HG03442 (cell line): ENCODE results near the gene TARDBP.
"Not testable (repeated sequence)": the region's sequence is repeated elsewhere in the genome, so short reads cannot be mapped to it uniquely, and the experiment has no call there.

Experiments used
- ATAC-seq: cut with Tn5 transposase; IDR thresholded peaks from one replicate; pipeline ENCODE4 v1.9.1; 2021; ENCODE audit warnings: mild to moderate bottlenecking, moderate library complexity; ENCODE audit not compliant: unreplicated experiment

The TARDBP gene

DNA sequence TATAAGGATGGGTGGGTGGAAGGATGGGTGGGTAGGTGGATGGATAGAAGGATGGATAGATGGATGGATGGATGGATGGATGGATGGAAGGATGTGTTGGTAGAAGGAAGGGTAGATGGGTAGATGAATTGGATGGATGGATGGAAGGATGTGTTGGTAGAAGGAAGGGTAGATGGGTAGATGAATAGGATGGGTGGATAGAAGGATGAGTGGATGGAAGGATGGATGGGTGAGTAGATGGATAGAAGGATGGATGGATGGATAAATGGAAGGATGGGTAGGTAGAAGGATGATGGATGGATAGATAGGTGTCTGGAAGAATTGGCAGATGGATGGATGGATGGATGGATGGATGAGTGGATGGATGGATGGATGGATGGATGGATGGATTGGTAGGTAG, 28.6 kb downstream of the TARDBP start:
- ATAC-seq: no peak

GRCh38 chr1:11042065-11042464, 29.6 kb downstream of the TARDBP start:
- no peak for ATAC-seq

DNA sequence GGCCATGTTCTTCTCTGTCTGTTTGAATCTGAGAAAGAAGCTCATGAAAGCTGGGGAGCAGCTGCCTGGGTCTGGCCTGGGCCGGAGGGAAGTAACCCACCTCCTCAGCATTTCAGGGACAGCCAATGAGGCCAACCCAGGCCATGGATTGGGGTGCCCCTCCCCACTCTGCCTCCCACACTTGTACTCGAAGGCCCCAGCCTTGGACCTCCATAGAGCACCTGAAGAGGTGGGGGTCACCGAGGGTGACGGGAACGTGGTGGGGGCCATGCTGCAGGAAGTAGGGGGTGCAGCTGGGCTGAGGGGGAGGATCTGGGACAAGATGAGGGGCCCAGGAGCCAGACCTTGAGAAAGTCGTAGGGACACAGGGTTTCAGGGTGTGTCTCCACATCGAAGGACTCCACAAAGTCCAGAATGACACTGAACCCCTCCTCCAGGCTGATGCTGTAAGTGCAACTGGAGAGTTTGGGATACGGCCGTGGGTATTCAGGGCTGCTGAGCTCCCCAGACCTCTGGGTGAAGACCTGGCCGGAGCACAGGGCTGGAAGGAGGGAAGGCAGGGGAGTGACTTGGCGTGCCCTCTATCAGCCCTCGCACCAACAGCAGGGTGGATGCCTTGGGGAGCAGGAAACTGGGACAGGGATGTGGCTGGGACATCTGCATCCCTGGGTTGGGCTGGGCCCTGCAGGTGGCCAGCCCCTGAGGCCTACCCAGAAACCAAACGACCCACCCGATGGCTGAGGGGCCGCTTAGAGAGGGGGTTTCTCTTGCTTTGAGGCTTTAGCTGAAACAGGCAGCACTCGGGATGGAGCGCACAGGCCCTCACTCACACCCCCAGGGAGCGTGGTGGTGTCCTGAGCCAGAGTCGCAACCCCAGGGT, 30.8 kb downstream of the TARDBP start:
- ATAC-seq: no peak

- no peak for ATAC-seq
Measured at GRCh38 chr1:11044086-11044848, 31.8 kb downstream of the TARDBP start.

- no peak for ATAC-seq
Measured at GRCh38 chr1:11044849-11045427, 32.5 kb downstream of the TARDBP start.

- no peak for ATAC-seq
Measured at GRCh38 chr1:11045428-11046269, 33.2 kb downstream of the TARDBP start.

DNA sequence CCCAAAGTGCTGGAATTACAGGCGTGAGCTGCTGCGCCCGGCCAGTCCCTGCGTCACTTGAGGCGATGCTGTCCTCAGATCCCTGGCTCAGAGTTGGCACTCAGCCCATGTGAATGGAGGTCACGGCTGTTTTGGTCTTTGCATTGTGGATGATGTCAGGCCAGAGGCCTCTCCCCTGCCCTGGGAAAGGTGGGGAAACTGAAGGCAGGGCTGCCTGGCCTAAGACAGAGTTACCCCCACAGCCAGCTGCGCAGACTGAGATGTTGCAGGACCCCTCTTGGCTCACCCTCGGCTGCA, 33.8 kb downstream of the TARDBP start:
- ATAC-seq: no peak

DNA sequence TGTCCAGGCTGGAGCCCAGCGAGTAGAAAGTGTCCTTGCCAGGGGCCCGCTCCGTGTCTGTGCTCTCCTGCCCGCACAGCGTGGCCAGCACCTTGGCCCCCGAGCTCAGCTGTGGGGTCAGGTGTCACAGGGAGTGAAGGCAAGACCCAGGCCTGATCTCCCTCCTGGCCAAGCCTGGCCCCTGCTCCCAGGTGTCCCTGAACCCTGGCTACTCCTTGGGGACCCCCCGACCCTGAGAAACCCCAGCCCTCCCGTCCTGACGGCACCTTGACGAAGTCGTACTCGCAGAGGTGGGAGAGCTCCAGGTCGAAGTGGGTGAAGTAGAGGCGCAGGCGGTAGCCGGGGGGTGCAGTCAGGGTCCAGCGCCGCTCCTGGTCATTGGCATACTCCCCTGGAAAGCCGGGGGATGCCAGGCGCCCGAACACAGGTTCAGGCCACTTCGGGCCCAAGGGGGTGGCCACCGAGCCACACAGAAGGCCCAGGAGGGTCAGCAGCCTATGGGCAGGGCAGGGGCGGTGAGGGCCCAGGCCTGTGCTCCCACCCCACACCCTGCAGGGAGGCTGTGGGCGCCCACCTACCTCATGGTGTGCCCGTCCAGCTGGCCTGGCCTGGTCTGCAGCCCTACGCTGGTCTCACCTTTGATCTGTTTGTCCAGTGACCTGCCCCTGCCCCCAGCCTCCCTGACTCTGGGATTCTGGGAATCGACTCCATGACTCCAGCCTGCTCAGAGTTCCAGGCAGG, 34.3 kb downstream of the TARDBP start, which contains the start of gene MASP2:
Gene MASP2 (minus strand): TSS at position 615 of the 741 bp plus-strand sequence. CDS start 32 bp downstream, at position 583.
- ATAC-seq: no peak

GRCh38 chr1:11051121-11051520, 38.7 kb downstream of the TARDBP start:
- not testable (repeated sequence) for ATAC-seq

DNA sequence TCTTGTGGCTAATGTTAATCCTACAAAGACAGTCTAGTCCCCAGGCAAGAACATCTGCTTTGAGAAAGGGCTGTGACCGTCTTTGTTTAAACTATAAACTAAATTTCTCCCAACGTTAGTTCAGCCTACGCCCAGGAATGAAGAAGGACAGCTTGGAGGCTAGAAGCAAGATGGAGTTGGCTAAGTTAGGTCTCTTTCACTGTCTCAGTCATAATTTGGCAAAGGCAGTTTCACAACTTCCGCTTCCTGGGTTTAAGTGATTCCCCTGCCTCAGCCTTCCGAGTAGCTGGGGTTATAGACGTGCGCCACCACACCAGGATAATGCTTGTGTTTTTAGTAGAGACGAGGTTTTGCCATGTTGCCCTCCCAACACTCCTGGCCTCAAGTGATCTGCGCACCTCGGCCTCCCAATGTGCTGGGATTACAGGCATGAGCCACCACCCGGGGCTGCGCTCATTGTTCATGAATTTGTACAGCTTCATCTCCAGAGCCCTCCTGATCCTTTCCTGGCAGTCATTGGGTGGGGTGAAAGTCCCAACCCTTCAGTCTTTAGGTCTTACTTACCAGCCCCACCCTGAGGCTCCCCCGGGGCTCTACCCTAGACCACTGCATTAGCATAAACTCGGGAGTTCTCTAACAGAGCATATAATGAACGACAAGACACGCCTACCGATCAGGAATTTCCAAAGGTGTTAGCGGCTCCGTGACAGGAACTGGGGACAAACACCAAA, 39.5 kb downstream of the TARDBP start:
- no peak for ATAC-seq

GRCh38 chr1:11052839-11053757, 40.6 kb downstream of the TARDBP start:
- no peak for ATAC-seq

DNA sequence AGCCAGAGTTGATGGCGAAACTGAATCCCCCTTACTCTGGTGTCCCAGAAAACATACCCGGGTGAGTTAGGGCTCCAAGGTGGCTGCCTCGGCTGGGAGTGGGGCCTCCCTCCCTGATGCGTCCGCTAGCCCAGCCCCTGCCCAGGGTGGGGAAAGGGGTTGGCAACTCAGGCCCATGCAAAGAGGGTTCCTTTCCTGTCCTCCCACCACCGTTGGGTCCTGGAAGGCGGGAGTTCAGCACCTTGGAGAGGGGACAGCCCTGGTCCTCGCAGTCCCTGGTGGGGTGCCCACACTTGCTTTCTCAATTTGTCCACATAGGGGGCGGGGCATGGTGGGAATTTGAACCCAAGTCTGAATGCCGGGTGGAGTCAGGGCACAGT, 41.3 kb downstream of the TARDBP start:
- ATAC-seq: no peak

DNA sequence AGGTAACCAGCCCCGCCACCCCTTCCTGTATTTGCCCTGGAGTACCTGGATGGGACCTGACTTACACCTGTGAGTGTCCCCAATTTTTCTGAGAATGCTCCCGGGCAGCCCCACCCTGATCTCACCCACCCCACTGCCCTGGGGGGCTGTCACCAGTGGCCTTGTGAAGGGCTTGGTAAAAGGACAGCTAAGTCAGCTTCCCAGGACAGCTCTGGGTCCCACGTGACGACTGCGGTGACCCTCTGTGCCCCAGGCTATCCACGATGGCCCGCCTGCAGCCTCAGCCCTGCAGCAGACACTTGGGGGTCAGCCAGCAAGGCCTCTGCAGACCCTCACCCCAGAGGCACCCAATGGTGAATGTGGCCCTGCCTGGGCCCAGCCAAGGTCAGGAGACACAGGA, 41.7 kb downstream of the TARDBP start:
- no peak for ATAC-seq

DNA sequence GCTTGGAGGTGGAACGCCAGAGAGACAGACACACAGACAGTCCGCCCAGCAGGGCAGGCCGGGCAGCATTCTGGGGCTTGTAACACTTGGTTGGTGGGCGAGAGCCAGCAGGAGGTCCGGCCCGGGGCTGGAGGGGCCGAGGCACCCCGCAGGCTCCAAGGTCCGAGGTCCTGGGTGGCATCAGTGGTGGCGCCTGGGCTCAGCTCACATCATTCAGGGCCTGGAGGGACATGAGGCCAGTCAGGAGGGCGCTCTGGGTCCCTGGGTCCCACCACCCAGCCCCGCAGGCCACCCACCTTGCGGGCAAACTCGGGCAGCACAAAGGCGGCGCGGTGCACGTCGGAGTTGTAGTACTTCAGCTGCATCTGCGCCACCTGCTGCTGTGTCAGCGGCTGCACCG, 42.2 kb downstream of the TARDBP start:
- ATAC-seq: no peak

DNA sequence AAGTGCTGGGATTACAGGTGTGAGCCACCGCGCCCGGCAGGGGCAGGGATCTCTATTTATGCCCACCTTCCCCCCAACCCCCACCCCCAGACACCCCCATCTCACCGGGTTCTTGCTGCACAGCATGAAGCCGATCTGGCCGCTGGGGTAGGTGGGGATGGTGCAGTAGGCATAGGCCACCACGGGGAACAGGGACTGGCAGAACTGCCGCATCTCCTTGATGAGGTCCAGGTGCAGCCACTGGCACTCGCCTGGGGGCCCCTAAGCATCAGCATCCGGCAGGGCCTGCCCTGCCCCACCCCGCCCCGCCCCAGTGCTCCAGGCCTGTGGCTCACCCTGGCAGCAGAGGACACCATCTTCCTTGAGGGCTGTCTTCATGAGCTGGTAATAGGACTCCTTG, 43.2 kb downstream of the TARDBP start:
- no peak for ATAC-seq

DNA sequence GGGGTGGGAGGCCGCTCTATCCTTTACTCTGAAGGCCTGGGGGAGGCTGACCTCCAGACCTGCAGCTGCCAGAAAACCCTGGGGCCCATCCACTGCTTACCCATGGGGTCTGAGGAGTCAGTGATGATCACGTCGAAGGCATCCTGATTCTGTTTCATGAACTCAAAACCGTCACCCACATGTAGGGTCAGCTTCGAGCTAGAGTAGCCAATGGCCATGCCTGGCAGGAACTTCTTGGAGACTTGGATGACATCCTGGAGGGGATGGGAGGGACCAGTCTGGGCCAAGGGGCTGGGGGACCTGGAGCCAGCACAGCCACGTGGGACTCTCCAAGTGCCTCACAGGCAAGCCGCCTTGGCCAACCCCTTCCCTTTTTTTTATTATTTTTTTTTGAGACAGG, 44.0 kb downstream of the TARDBP start:
- ATAC-seq: no peak

GRCh38 chr1:11057477-11057876, 45.0 kb downstream of the TARDBP start:
- no peak for ATAC-seq

GRCh38 chr1:11058026-11058425, 45.6 kb downstream of the TARDBP start:
- ATAC-seq: no peak
